MG63 (cell line): ENCODE data around the gene FAM151A. TPM values are rescaled to one million over a fixed set of nuclear protein-coding genes. Genes with fewer than 3 reads are reported as not detected.

Experiments used
- DNase-seq: peaks from one replicate; pipeline ENCODE4 v3.0.0-alpha.2; 2020
- H3K27me3 ChIP-seq: fragments of 250-450 bp; sonication (Bioruptor Pico); 2 replicates; pipeline ENCODE4 v1.5.1; 2020; ENCODE audit warnings: mild to moderate bottlenecking, moderate library complexity
- H3K36me3 ChIP-seq: fragments of 250-450 bp; sonication (Bioruptor Pico); 2 replicates; pipeline ENCODE4 v1.5.1; 2020; ENCODE audit warnings: mild to moderate bottlenecking, moderate library complexity
- H3K4me3 ChIP-seq: fragments of 250-450 bp; sonication (Bioruptor Pico); 2 replicates; pipeline ENCODE4 v1.5.1; 2020; ENCODE audit warnings: mild to moderate bottlenecking, moderate library complexity
- H3K9me3 ChIP-seq: fragments of 250-450 bp; sonication (Bioruptor Pico); 2 replicates; pipeline ENCODE4 v1.5.1; 2020; ENCODE audit warnings: mild to moderate bottlenecking, moderate library complexity
- total RNA-seq: library from RNA; depleted of rRNA; stranded (reverse); fragments of >200 nt; shearing (Covaris generic); gene quantifications from 2 replicates; pipeline ENCODE4 v1.2.3, GENCODE V29; 2014; ENCODE audit warnings: low replicate concordance; rRNA removed

FAM151A gene
- total RNA-seq, 1 experiment from 2014 or later, result not detected

DNA sequence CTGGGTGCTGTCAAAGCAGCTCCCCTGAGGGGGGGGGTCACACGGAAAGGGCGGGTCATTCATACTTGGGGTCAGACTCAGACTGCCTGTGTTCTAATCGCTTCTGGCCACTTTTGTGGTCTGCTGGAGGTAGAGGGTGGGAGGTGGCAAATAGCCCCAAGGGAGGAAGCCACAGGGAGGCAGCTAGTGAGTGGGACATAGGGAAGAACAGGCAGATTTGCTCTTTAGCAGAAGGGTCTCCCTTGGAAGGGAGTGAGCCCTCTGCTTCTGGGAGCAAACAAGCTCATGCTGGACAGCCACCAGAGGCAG lies 50.8 kb downstream of the FAM151A start:
- no peak for DNase-seq
- no peaks in the 10 kb centered on the region for H3K9me3 ChIP-seq
- H3K27me3 ChIP-seq, result no peaks in the 10 kb centered on the region
- no peaks in the 10 kb centered on the region for H3K36me3 ChIP-seq
- no peak overlapping the region for H3K4me3 ChIP-seq

DNA sequence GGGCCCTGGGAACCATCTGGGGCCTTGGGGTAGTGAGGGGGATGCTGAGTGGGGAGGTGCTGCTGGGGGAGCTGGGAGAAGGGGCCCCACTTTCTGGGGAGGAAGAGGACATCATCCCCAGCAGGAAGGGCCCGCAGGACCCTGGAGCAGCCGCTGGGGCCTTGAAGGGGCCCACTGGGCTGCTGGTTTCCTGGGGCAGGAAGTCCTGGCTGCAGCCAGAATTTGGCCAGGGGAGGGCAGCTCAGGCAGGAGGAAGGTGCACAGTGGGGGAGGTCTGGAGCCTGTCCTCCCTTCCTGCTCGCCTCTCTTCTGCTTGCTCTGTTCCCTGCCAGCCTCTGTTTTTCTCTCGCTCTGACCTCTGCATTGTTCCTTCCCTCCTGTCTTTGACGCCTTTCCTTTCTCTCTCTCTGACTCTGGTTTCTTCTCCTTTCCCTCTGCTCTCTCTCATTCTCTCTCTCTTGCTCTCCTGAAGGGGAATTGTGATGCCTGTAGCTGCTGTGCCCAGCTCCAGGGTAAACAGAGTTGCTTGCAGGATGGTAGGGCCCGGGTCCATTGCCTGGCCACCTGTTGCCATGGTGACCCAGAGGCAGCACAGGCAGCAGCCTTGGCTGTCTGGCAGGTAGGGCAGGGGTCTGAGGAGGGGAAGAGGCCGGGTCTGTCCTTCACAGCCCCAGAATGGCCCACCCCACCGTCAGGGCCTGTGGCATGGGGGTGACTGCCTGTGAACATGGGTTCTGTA lies 51.4 kb downstream of the FAM151A start:
- DNase-seq, result no peak

DNA sequence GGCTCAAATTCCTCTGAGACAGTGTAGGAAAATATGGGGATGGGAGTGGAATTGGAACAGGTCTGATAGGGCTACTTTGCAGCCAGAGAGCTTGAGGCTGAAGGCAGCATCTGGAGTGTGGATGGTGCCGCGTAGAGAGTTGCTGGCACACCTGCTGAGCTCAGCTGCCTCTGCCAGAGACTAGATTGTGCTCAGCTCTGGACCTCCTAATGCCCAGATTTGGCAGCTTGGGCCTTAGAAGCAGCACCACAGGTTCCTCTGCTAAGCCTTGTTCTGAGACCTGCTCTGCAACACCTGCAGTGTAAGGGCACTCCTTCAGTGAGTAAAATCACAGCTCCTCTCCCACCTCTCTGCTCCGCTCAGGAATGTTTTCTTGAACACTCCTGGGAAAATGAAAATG lies 52.0 kb downstream of the FAM151A start:
- H3K4me3 ChIP-seq, result no peak overlapping the region
- DNase-seq, result no peak
- H3K9me3 ChIP-seq, result no peaks in the 10 kb centered on the region
- H3K36me3 ChIP-seq, result no peaks in the 10 kb centered on the region
- no peaks in the 10 kb centered on the region for H3K27me3 ChIP-seq

More for the DNA sequence above, 51.4 kb downstream of the FAM151A start:
- Histone ChIP-seq H3K27me3 (no peaks in the 10 kb centered on the region), H3K4me3 (no peak overlapping the region), H3K9me3 (no peaks in the 10 kb centered on the region), H3K36me3 (no peaks in the 10 kb centered on the region)

DNA sequence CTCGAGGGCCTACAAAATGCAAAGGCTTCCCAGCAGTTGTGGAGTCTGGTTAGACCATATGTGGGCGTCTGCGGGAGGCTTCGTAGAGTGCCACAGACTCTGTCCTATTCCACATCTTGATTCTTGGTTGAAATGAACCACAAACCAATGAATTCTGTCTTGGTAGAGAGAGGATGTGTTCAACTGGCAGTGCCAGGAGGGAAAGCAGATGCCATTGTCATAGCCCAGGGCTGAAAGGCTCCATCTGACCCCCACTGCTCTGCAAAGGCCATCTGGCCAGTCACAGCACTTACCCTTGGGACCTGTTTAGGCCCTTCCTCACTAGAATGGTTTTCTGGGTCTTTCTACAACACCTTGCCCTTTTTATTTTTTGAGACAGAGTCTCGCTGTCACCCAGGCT lies 53.2 kb downstream of the FAM151A start:
- H3K36me3 ChIP-seq, result no peaks in the 10 kb centered on the region
- no peaks in the 10 kb centered on the region for H3K9me3 ChIP-seq
- no peak for DNase-seq
- H3K27me3 ChIP-seq, result no peaks in the 10 kb centered on the region
- H3K4me3 ChIP-seq, result no peak overlapping the region

DNA sequence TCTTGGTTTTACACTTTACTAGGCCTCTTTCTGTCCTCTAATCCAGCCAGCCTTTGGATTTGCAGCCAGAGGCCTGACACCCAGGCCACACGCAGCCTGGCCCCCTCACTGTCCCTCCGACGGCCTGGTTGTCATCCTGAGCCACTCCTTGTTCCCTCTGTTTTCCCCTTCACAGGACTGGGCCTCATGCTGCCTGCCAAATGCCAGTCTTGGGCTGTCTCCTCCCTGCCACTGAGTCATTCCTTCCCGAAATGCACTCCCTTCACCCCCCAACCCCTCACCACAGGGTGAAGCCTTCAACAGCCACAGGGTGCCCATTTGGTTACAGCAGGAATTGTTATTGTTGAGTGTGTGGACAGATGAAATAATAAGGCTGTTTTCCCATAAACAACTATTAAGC lies 54.0 kb downstream of the FAM151A start:
- H3K36me3 ChIP-seq, result no peaks in the 10 kb centered on the region
- peak; percentile 84 for DNase-seq
- no peaks in the 10 kb centered on the region for H3K9me3 ChIP-seq
- no peaks in the 10 kb centered on the region for H3K27me3 ChIP-seq
- no peak overlapping the region for H3K4me3 ChIP-seq

DNA sequence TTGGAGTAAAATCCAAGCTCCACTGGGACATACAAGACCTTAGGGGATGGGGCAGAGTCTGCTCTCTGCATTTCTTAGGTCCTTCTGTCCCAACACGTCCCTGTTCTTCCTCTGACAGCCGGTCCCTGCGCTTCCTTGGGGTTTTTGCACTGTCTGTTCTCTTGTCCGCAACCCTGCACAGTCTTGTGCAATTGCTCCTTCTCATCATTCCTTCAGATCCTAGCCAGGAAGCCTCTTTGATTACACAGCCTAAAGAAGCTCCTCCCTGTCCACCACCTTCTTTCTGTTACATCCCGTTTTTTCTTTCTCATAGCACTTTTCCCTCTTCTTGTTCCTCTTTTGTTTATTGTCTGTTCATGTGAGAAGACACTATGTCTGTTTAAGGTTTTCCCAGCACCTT lies 55.4 kb downstream of the FAM151A start:
- no peaks in the 10 kb centered on the region for H3K27me3 ChIP-seq
- no peaks in the 10 kb centered on the region for H3K9me3 ChIP-seq
- H3K36me3 ChIP-seq, result no peaks in the 10 kb centered on the region
- no peak for DNase-seq
- H3K4me3 ChIP-seq, result no peak overlapping the region

DNA sequence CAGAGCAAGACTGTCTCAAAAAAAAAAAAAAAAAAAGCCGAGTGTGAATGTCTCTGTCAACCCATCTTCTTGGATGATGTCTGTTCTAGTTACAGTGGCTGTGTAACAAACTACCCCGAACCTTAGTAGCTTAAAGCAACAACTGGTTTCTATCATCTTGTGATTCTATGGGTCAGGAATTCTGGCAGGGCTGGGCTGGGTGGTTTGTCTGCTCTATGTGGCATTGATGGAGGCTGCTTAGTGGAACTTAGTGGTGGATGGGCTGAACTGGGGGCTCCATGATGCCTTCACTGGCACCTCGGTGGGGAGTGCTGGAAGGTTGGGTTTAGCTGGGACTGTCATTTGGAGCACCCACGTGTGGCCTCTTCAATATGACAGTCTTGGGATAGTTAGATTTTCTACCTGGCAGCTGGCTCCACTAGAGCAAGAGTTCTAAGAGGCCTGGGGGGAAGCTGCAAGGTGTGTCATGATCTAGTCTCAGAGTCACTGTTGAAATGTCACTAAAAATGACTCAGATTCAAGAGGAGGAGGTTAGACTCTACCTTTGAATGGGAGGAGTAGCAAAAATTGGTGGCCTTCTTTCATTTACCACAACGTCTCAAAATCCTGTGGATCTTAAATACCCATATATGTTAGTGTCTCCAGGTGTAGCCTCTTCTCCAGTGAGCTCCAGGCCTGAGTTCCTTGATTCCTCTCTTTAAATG lies 56.7 kb downstream of the FAM151A start:
- no peak overlapping the region for H3K4me3 ChIP-seq
- no peaks in the 10 kb centered on the region for H3K27me3 ChIP-seq
- H3K36me3 ChIP-seq, result no peaks in the 10 kb centered on the region
- DNase-seq, result no peak
- no peaks in the 10 kb centered on the region for H3K9me3 ChIP-seq

DNA sequence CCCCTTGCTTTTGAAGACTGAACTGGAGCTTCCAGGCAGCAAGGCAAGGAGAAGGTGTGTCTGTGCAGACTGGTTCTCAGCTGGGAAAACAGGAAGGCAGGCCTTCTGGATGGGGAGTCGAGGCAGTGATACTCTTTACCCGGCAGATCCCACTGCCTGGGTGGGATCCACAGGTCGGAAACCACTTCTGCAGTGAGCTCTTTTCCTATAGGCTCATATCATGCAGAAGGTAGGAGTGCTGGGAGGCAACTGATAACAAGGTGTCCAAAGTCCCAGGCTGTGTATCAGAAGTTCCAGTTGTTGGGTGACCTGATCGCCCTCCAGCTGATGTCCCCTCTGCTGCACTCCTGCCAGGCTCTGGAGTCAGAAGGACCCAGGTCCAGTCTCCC lies 58.2 kb downstream of the FAM151A start:
- Histone ChIP-seq H3K36me3 (no peaks in the 10 kb centered on the region), H3K9me3 (no peaks in the 10 kb centered on the region), H3K4me3 (no peak overlapping the region), H3K27me3 (no peaks in the 10 kb centered on the region)
- DNase-seq, result no peak

DNA sequence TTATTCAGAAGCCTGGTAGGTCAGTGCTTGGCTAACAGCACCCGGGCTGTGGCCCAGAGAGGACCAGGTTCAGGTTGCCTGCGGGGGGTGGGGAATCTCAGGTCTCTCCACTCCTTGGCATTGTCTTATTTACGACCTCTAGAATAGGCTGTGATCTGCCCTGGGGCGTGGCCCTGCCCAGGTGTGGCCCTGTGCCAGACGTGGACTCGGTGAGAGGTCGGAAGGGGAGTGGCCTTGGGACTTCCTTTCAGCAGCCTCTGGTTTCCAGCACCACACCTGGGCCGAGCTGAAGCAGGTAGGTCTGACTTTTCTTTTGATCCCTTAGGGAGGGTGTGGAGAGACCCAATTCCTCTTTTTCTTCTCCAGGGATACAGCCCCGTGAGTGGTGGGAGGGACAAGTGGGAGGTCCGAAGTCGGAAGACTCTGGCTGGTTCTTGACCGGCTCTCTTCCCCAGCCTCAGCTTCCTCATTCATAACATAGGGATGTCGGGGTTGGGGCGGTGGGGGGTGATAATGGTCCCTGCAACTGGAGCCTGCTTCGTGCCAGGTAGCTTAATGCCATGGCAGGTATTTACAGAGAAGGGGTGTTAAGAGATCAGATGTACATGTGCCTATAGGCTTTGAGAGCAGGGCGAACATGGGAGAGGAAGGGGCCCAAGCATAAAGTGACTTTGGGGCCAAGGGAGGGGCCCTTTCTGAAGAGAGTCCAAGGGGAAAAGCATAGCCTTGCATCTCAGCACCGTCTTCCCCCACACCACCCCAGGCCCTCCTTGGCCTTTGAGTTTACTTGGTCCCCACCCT lies 58.8 kb downstream of the FAM151A start:
- Histone ChIP-seq H3K36me3 (no peaks in the 10 kb centered on the region), H3K27me3 (no peaks in the 10 kb centered on the region), H3K4me3 (no peak overlapping the region), H3K9me3 (no peaks in the 10 kb centered on the region)
- no peak for DNase-seq

DNA sequence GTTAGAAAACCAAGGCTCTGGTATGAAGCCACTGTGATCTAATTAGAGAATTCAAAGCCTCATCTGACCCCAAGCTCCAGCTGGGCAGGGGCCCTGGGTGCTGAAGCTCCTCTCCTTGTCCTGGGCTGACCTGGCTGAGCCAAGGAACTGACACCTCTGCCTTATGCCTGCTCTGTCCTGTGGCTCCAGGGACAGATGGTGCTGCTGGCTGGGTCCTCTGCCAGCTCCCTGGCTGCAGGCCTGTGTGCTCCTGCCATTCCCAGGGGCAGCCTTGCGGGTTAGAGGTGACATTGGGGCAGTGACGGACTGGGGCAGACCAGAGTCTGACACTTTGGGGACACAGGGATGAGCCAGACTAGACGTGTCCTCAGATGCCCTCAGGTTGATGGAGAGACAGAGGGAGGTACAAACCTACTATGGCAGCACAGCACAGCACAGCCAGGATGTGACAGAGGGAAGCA lies 63.5 kb downstream of the FAM151A start:
- Histone ChIP-seq H3K36me3 (no peaks in the 10 kb centered on the region), H3K9me3 (peaks cover 2% of the 10 kb centered on the region), H3K27me3 (no peaks in the 10 kb centered on the region), H3K4me3 (no peak overlapping the region)
- no peak for DNase-seq

Other genes starting within 250 kb of the FAM151A start
- gene SSBP3, start 217.1 kb downstream of the FAM151A start, total RNA-seq, result 15.9 and 40.6 TPM in 2 replicates
- 1.4 and 2.5 TPM in 2 replicates for gene ACOT11, start 75.3 kb downstream of the FAM151A start, total RNA-seq
- not detected in 2 replicates for gene MROH7, start 18.3 kb upstream of the FAM151A start, total RNA-seq
- gene TTC4, start 92.3 kb upstream of the FAM151A start, total RNA-seq, result 40.8 and 41.2 TPM in 2 replicates
- gene PARS2, start 141.0 kb upstream of the FAM151A start, total RNA-seq, result 5.5 and 7.5 TPM in 2 replicates
- not detected in 2 replicates for gene TTC22, start 177.8 kb upstream of the FAM151A start, total RNA-seq